ENCODE data around the gene OR5AP2.
"Not testable (repeated sequence)": the region's sequence is repeated elsewhere in the genome, so short reads cannot be mapped to it uniquely, and the experiment has no call there.

Gene OR5AP2

DNA sequence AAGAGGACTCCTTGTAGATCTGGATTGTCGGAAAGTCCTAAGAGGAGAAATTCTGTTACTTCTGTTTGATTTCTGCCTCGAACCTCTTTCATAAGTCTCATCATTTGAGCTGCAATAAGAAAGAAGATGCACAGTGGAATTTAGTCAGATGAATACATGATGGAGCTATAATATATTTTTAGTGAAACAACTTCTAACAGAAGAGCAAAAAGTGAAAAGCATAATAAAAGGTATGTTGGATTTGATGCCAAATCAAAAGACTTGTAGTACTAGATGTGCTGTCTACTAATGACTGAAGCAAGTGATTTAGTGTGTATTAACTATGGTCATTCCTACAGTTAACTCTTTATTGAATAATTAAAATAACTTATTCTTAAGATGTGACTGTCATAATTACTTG is at the start of gene OR5AP2:
TSS of gene OR5AP2 (minus strand) at position 101 of the 400 bp plus-strand sequence. CDS start at position 101, 0 bp downstream.
- DNase-seq, result no peak

DNA sequence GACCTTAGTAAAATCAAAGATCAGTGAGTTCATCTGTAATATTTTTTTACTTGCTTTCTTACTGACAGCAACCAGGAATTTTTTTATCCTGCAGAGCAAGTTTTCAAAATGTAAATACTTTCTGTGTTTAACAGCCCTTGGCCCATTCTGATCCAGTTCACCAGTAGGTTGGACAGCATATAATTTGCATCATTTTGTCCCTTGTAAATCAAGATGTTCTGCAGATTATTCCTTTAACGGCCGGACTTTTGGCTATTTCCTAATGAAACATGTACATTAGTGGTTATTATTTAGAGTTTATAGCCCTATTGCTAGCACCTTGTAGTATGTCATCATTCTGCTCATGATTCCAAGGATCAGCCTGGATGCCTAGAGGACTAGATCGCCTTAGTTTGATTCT is 48.9 kb upstream of the OR5AP2 start:
- DNase-seq, result not testable (repeated sequence)

DNA sequence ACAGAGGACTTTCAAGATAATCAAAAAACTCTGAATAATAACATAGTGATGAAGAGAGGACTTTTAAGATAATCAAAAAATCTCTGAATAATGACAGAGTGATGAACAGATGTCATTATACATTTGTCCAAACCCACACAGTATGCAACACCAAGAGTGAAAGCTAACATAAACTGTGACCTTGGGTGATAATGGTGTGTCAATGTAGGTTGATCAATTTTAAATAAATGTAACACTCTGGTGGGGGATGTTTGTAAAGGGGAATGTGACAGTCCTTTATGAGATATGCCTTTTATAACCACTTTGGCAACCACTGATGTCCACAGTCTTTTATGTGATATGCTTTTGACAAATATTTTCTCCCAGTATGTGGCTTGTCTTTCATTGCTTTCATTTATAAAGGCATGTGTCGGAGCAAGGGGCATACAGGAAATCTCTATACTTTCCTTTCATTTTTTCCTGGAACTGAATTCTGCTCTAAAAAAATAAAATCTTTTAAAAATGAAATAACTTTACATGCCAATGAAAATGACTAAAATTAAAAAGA is 46.4 kb upstream of the OR5AP2 start:
- no peak for DNase-seq

DNA sequence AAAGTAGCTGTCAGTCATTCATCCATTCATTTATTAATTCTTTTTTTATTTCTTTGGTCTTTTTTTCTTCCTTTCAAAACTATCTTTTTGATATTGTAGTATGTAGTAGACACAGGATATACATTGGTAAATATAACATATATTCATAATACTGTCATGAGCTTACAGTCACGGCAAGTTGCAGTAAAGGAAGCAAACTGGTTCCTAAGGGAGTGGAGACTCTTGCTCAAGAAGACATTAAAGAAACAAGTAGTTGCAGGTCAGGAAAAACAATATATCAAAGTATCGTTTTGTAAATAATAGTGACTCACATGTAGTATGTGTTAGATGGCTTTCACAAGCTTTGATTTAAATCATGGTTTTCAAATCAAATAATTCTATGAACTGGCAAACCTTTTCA is 28.7 kb upstream of the OR5AP2 start:
- no peak for DNase-seq

DNA sequence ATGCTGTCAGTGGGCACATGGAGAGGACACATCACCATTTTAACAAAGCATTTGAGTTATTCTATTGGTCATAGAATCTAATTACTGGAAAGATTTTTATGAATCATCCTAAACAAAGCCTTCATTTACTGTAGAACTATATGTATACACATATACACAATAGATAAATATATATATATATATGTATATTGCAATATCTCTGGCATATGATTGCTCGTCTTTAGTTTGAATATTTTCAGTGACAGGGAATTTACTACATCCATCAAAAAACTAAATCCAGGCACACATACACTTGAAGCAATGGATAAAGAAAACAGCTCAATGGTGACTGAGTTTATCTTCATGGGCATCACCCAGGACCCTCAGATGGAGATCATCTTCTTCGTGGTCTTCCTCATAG is 21.1 kb upstream of the OR5AP2 start, which contains the start of gene OR5AR1:
TSS of gene OR5AR1 (plus strand) at position 301 of the 400 bp plus-strand sequence. CDS start at position 301, 0 bp downstream.
- DNase-seq, result no peak

DNA sequence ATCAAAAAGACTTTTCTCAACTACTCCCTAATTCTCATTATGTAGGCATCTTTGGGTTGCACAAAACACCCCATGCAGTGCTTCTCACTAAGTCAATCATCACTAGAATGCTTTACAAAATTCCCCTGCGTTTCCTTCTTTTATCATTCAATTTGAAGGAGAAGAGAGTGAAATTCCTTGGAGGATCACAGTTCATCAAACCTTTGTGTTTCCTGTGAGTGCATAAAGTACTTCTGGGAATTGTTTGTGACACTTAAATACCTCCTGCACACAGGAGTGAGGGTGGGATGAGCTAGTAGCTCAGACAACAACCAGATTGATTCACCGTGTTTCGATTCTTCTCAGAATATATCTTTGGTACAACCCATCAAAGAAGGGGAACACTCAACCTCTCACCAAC is 17.5 kb upstream of the OR5AP2 start:
- DNase-seq, result no peak

DNA sequence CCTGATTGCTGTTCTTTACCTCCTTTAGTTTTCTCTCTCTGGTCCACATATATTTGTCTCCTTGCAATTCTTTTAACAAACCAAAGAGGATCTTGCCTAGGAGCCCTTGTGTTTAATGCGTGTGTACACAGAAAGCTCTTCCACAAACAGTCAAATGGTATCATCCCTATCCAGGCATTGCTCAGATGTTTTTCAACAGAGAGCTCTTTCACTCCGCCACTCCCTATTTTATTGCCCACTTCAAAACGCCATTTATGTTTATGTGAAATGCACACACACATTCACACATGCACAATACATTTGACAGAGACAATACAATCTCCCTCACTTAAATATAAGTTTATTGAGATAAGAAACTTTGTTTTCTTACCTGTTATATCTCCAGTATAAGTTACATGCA is 4.7 kb downstream of the OR5AP2 start:
- no peak for DNase-seq

DNA sequence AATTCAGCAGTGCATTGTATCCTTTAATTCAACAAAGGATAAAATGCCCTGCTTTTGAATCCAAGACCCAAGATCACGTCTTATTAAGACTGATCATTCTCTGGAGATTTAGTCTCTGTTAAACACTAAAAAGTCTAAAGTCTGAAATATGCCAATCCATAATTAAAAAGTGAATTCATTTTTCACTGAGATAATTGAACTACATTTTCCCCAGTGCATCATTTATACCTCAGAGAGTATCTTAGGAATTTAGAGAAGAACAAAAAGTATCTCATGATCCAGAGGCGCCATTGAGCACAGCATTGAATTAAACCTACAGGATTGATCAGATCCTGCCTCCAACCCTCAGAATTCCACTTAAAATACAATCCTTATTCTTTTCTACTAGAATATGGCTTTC is 5.4 kb downstream of the OR5AP2 start:
- DNase-seq, result no peak

DNA sequence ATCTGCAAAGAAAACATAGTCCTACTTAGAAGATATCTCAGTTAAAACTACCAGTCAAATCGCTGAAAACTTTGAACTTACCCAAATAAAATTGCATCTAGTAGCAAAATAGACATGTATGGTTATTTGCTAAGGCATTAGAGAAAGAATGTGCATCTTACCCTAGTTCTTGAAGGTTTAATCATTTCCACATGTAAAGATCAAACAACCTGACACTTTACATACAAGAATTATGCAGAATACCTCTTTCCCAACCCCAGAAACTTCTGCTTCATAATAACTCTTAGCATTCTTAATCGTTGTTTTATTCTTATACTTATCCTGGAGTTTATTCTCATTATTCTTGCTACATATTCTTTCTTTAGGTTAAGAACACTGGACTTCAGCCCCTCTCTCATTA is 9.9 kb downstream of the OR5AP2 start:
- DNase-seq, result no peak

DNA sequence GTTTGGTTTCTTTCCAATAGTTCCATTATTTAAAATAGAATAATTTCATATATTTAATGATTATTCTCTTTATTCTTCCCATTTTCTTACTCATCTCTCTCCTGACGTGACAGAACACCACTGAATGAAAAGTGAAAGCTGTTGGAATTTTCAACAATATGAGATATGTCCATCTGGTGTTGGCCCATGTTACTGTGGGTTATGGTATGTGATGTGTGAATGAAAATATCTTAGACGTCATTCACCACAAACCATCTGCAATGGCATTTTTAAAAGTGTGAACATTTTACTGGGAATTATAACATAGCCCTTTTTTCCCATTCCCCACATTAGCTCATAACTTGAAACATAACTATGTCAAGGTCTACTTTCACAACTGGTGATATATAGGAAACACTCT is 16.3 kb downstream of the OR5AP2 start:
- DNase-seq, result no peak

DNA sequence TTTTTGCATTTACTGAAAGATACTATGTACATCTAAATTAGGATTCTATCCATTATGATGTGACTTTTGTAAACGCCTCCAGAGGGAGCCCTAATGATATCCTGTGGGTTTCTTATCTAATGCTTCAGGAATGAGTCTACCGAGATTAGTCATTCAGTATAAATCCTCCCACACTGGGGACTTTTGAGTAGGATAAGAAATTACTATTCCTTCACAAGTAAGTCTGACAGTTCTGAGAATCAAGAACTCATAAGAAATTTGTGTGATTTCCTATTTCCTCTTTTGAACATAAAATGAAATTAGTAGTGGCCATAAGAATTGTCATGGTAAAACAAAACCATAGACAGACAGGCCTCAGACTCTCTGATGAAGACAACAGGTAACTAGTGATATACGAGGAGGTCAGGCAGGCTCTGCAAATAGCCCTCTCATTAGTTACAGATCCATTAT is 17.6 kb downstream of the OR5AP2 start:
- no peak for DNase-seq

DNA sequence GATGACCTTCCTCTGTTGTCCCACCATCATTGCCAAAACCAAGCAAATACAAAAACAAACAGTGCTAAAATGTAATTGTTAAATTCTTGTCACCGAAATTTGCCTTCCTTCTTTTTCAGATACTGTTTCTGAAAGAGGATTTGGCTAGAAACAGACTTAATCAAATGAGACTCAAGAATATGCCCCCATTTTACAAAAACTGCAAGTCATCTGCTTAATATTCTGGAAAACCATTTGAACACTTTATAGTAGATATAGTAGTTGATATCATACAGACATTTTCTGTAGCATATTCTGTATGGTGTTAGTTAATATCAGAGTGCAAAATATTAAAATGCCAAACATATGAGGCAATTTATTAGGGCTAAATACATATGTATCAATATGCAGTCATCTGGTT is 31.1 kb downstream of the OR5AP2 start:
- DNase-seq, result no peak

DNA sequence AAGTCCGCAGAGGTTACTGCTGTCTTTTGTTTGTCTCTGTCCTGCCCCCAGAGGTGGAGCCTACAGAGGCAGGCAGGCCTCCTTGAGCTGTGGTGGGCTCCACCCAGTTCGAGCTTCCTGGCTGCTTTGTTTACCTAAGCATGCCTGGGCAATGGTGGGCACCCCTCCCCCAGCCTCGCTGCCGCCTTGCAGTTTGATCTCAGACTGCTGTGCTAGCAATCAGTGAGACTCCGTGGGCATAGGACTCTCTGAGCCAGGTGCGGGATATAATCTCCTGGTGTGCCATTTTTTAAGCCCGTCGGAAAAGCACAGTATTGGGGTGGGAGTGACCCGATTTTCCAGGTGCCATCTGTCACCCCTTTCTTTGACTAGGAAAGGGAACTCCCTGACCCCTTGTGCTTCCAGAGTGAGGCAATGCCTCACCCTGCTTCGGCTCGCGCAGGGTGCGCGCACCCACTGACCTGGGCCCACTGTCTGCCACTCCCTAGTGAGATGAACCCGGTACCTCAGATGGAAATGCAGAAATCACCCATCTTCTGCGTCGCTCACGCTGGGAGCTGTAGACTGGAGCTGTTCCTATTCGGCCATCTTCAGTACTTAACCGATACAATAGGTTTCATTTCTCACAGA is 50.0 kb downstream of the OR5AP2 start:
- DNase-seq, result not testable (repeated sequence)
